Activated naive CD4-positive, alpha-beta T cell treated with Interleukin-2 at 50 U/mL for 16 hours (primary cell): ENCODE measurements around the gene PRDX5.

ENCODE experiments used
- DNase-seq: peaks from one replicate; pipeline ENCODE4 v3.0.0-alpha.2; 2020

Gene PRDX5

GRCh38 chr11:64327993-64328392, 10.1 kb downstream of the PRDX5 start:
- DNase-seq = no peak

GRCh38 chr11:64330888-64331287, 13.0 kb downstream of the PRDX5 start:
- no peak for DNase-seq

- DNase-seq = peak; percentile 74
Observed at GRCh38 chr11:64331569-64332371, 13.8 kb downstream of the PRDX5 start.

GRCh38 chr11:64333556-64333955, 15.6 kb downstream of the PRDX5 start:
- no peak for DNase-seq

- DNase-seq = no peak
Observed at GRCh38 chr11:64334764-64335735, 17.1 kb downstream of the PRDX5 start.

GRCh38 chr11:64337538-64338249, 19.8 kb downstream of the PRDX5 start:
- DNase-seq = no peak

GRCh38 chr11:64338716-64339115, 20.8 kb downstream of the PRDX5 start:
- DNase-seq = no peak

- DNase-seq = no peak
Observed at GRCh38 chr11:64339286-64339685, 21.4 kb downstream of the PRDX5 start.

GRCh38 chr11:64339754-64340408, 22.0 kb downstream of the PRDX5 start, which contains the start of gene CCDC88B:
Gene CCDC88B (plus strand): TSS chr11:64340204. CDS start chr11:64340267, 63 bp downstream.
- DNase-seq = peak; percentile 84

GRCh38 chr11:64340671-64341335, 22.9 kb downstream of the PRDX5 start:
- peak; percentile 76 for DNase-seq

- no peak for DNase-seq
Observed at GRCh38 chr11:64341429-64341828, 23.5 kb downstream of the PRDX5 start.

GRCh38 chr11:64341851-64342791, 24.2 kb downstream of the PRDX5 start:
- DNase-seq = peak; percentile 92

- no peak for DNase-seq
Observed at GRCh38 chr11:64342869-64343745, 25.2 kb downstream of the PRDX5 start.

- DNase-seq = no peak
Observed at GRCh38 chr11:64343767-64344559, 26.0 kb downstream of the PRDX5 start.

GRCh38 chr11:64344787-64345186, 26.9 kb downstream of the PRDX5 start:
- DNase-seq = no peak

- no peak for DNase-seq
Observed at GRCh38 chr11:64347193-64347867, 29.4 kb downstream of the PRDX5 start.

- no peak for DNase-seq
Observed at GRCh38 chr11:64348383-64349024, 30.6 kb downstream of the PRDX5 start.

- no peak for DNase-seq
Observed at GRCh38 chr11:64349025-64349387, 31.1 kb downstream of the PRDX5 start.
